HUES48 (cell line): ENCODE data around the gene NES.
A peak's percentile ranks its signal among the peaks of the same experiment; 100 is the strongest.

Experiments used
- H3K27ac ChIP-seq: one replicate; pipeline ENCODE4 v1.7.0; 2013; ENCODE audit warnings: low read depth, low read length, inconsistent platforms
- H3K27me3 ChIP-seq: 2 replicates; pipeline ENCODE4 v1.6.1; 2013; ENCODE audit warnings: mild to moderate bottlenecking, low read length; ENCODE audit not compliant: control insufficient read depth, insufficient read depth
- H3K36me3 ChIP-seq: 2 replicates; pipeline ENCODE4 v1.6.1; 2013; ENCODE audit warnings: low read length; ENCODE audit not compliant: control insufficient read depth, insufficient read depth
- H3K4me1 ChIP-seq: 2 replicates; pipeline ENCODE4 v1.6.1; 2013; ENCODE audit warnings: mild to moderate bottlenecking, low read length; ENCODE audit not compliant: control insufficient read depth, insufficient read depth
- H3K4me3 ChIP-seq: 2 replicates; pipeline ENCODE4 v1.5.1; 2013; ENCODE audit warnings: mild to moderate bottlenecking, low read depth, low read length
- H3K9ac ChIP-seq: 2 replicates; pipeline ENCODE4 v1.6.1; 2013; ENCODE audit warnings: mild to moderate bottlenecking, low read depth, low read length, moderate library complexity
- H3K9me3 ChIP-seq: 2 replicates; pipeline ENCODE4 v1.6.1; 2013; ENCODE audit warnings: low read length; ENCODE audit not compliant: control insufficient read depth, insufficient read depth

Gene NES

GRCh38 chr1:156667610-156667967, 9.6 kb downstream of the NES start:
- Histone ChIP-seq H3K9ac (no peak overlapping the region; the same call in 1 of the 2 replicates), H3K9me3 (no peaks in the 10 kb centered on the region), H3K27ac (peak overlapping the region; percentile 85), H3K36me3 (peaks cover 14% of the 10 kb centered on the region), H3K4me3 (no peak overlapping the region), H3K4me1 (peaks cover 65% of the 10 kb centered on the region), H3K27me3 (no peaks in the 10 kb centered on the region)

GRCh38 chr1:156666862-156667609, 10.2 kb downstream of the NES start:
- H3K4me1 ChIP-seq = peaks cover 69% of the 10 kb centered on the region
- no peaks in the 10 kb centered on the region for H3K27me3 ChIP-seq
- no peaks in the 10 kb centered on the region for H3K9me3 ChIP-seq
- peaks cover 9% of the 10 kb centered on the region for H3K36me3 ChIP-seq
- no peak overlapping the region for H3K4me3 ChIP-seq
- peak overlapping the region; percentile 85 for H3K27ac ChIP-seq
- no peak overlapping the region for H3K9ac ChIP-seq

- Histone ChIP-seq H3K4me3 (no peak overlapping the region), H3K4me1 (peaks cover 81% of the 10 kb centered on the region), H3K27me3 (no peaks in the 10 kb centered on the region), H3K9ac (peak overlapping the region; percentile 12; the same call in 1 of the 2 replicates), H3K9me3 (no peaks in the 10 kb centered on the region), H3K27ac (peak overlapping the region; percentile 91), H3K36me3 (no peaks in the 10 kb centered on the region)
Observed at GRCh38 chr1:156665539-156665938, 11.7 kb downstream of the NES start.

- H3K4me1 ChIP-seq = peaks cover 80% of the 10 kb centered on the region
- peak overlapping the region; percentile 49 for H3K9ac ChIP-seq
Observed at GRCh38 chr1:156664767-156665411, 12.3 kb downstream of the NES start.

GRCh38 chr1:156664046-156664766, 13.0 kb downstream of the NES start:
- no peak overlapping the region for H3K4me3 ChIP-seq
- H3K9ac ChIP-seq = peak overlapping the region; percentile 49
- peak overlapping the region; percentile 91 for H3K27ac ChIP-seq
- no peaks in the 10 kb centered on the region for H3K36me3 ChIP-seq
- H3K27me3 ChIP-seq = no peaks in the 10 kb centered on the region
- no peaks in the 10 kb centered on the region for H3K9me3 ChIP-seq
- peaks cover 78% of the 10 kb centered on the region for H3K4me1 ChIP-seq

More at GRCh38 chr1:156664767-156665411, 12.3 kb downstream of the NES start:
- H3K27me3 ChIP-seq = no peaks in the 10 kb centered on the region
- no peaks in the 10 kb centered on the region for H3K9me3 ChIP-seq
- H3K36me3 ChIP-seq = no peaks in the 10 kb centered on the region
- peak overlapping the region; percentile 91 for H3K27ac ChIP-seq
- H3K4me3 ChIP-seq = no peak overlapping the region

GRCh38 chr1:156663178-156663577, 14.0 kb downstream of the NES start:
- peaks cover 70% of the 10 kb centered on the region for H3K4me1 ChIP-seq
- peaks cover 7% of the 10 kb centered on the region for H3K27me3 ChIP-seq
- H3K36me3 ChIP-seq = no peaks in the 10 kb centered on the region
- no peak overlapping the region for H3K9ac ChIP-seq
- H3K9me3 ChIP-seq = no peaks in the 10 kb centered on the region
- peak overlapping the region; percentile 91 for H3K27ac ChIP-seq
- no peak overlapping the region for H3K4me3 ChIP-seq

GRCh38 chr1:156662800-156663055, 14.5 kb downstream of the NES start:
- H3K4me3 ChIP-seq = no peak overlapping the region
- H3K27me3 ChIP-seq = peaks cover 12% of the 10 kb centered on the region
- peaks cover 66% of the 10 kb centered on the region for H3K4me1 ChIP-seq
- no peak overlapping the region for H3K9ac ChIP-seq
- no peaks in the 10 kb centered on the region for H3K9me3 ChIP-seq
- H3K36me3 ChIP-seq = no peaks in the 10 kb centered on the region
- peak overlapping the region; percentile 91 for H3K27ac ChIP-seq

GRCh38 chr1:156662005-156662799, 15.0 kb downstream of the NES start:
- Histone ChIP-seq H3K36me3 (no peaks in the 10 kb centered on the region), H3K9ac (peak overlapping the region; percentile 24; the same call in 1 of the 2 replicates), H3K4me3 (no peak overlapping the region), H3K4me1 (peaks cover 60% of the 10 kb centered on the region), H3K27ac (peak overlapping the region; percentile 91), H3K27me3 (peaks cover 16% of the 10 kb centered on the region), H3K9me3 (no peaks in the 10 kb centered on the region)

- Histone ChIP-seq H3K4me3 (peak overlapping the region; percentile 28; the same call in 1 of the 2 replicates), H3K27ac (peak overlapping the region; percentile 91)
Observed at GRCh38 chr1:156660752-156661112, 16.5 kb downstream of the NES start.

GRCh38 chr1:156659988-156660751, 17.0 kb downstream of the NES start:
- H3K4me1 ChIP-seq = peaks cover 60% of the 10 kb centered on the region
- peak overlapping the region; percentile 59 for H3K9ac ChIP-seq
- no peaks in the 10 kb centered on the region for H3K9me3 ChIP-seq
- no peaks in the 10 kb centered on the region for H3K36me3 ChIP-seq
- peak overlapping the region; percentile 91 for H3K27ac ChIP-seq
- peaks cover 36% of the 10 kb centered on the region for H3K27me3 ChIP-seq
- H3K4me3 ChIP-seq = peak overlapping the region; percentile 28; the same call in 1 of the 2 replicates

More at GRCh38 chr1:156660752-156661112, 16.5 kb downstream of the NES start:
- H3K36me3 ChIP-seq = no peaks in the 10 kb centered on the region
- peak overlapping the region; percentile 59 for H3K9ac ChIP-seq
- no peaks in the 10 kb centered on the region for H3K9me3 ChIP-seq
- peaks cover 31% of the 10 kb centered on the region for H3K27me3 ChIP-seq
- peaks cover 66% of the 10 kb centered on the region for H3K4me1 ChIP-seq
